ENCODE data around the gene ZRSR2. TPM values are rescaled to one million over a fixed set of nuclear protein-coding genes. Genes with fewer than 3 reads are reported as not detected.
A peak's percentile ranks its signal among the peaks of the same experiment; 100 is the strongest.
"Not testable (repeated sequence)": the region's sequence is repeated elsewhere in the genome, so short reads cannot be mapped to it uniquely, and the experiment has no call there.

Gene ZRSR2
- total RNA-seq, 1 donor from 2014 or later, result 6.8 TPM

GRCh38 chrX:15785176-15785750 lies 5.0 kb upstream of the ZRSR2 start:
- intact Hi-C loops (cut with DNase I), result no loop called here
- ATAC-seq (ENCODE audit: poor library complexity) (no peak), DNase-seq (no peak)

- peak; percentile 39 for DNase-seq
- no peak for ATAC-seq (ENCODE audit: poor library complexity)
- intact Hi-C loops (cut with DNase I), result no loop called here
Measured at GRCh38 chrX:15786915-15787314, 3.4 kb upstream of the ZRSR2 start.

- DNase-seq, result no peak
- ATAC-seq (ENCODE audit: poor library complexity), result peak; percentile 40
- intact Hi-C loops (cut with DNase I), result no loop called here
Measured at GRCh38 chrX:15790769-15791290, 546 bp downstream of the ZRSR2 start.

- intact Hi-C loops (cut with DNase I), result no loop called here
- ATAC-seq (ENCODE audit: poor library complexity) (no peak), DNase-seq (no peak)
Measured at GRCh38 chrX:15797707-15798106, 7.4 kb downstream of the ZRSR2 start.

GRCh38 chrX:15804563-15804962 lies 14.3 kb downstream of the ZRSR2 start:
- intact Hi-C loops (cut with DNase I), result no loop called here
- DNase-seq (no peak), ATAC-seq (ENCODE audit: poor library complexity) (peak; percentile 18)

- ATAC-seq (ENCODE audit: poor library complexity) (no peak), DNase-seq (no peak)
- intact Hi-C loops (cut with DNase I), result no loop called here
Measured at GRCh38 chrX:15808254-15808653, 18.0 kb downstream of the ZRSR2 start.

GRCh38 chrX:15812192-15812938 lies 22.1 kb downstream of the ZRSR2 start:
- ATAC-seq (ENCODE audit: poor library complexity), result no peak
- intact Hi-C loops (cut with DNase I), result no loop called here
- DNase-seq, result no peak

- ATAC-seq (ENCODE audit: poor library complexity) (no peak), DNase-seq (no peak)
- intact Hi-C loops (cut with DNase I), result no loop called here
Measured at GRCh38 chrX:15813416-15813815, 23.1 kb downstream of the ZRSR2 start.

- no peak for DNase-seq
- intact Hi-C loops (cut with DNase I), result no loop called here
- no peak for ATAC-seq (ENCODE audit: poor library complexity)
Measured at GRCh38 chrX:15814771-15815365, 24.6 kb downstream of the ZRSR2 start.

- intact Hi-C loops (cut with DNase I), result no loop called here
- ATAC-seq (ENCODE audit: poor library complexity) (peak; percentile 82), DNase-seq (no peak)
Measured at GRCh38 chrX:15815779-15816437, 25.6 kb downstream of the ZRSR2 start.

- ATAC-seq (ENCODE audit: poor library complexity) (no peak), DNase-seq (no peak)
- intact Hi-C loops (cut with DNase I), result no loop called here
Measured at GRCh38 chrX:15816438-15816809, 26.1 kb downstream of the ZRSR2 start.

GRCh38 chrX:15816886-15817285 lies 26.6 kb downstream of the ZRSR2 start:
- DNase-seq, result no peak
- intact Hi-C loops (cut with DNase I), result no loop called here
- ATAC-seq (ENCODE audit: poor library complexity), result no peak

- intact Hi-C loops (cut with DNase I), result no loop called here
- DNase-seq (no peak), ATAC-seq (ENCODE audit: poor library complexity) (no peak)
Measured at GRCh38 chrX:15820106-15821073, 30.1 kb downstream of the ZRSR2 start.

GRCh38 chrX:15822922-15823321 lies 32.6 kb downstream of the ZRSR2 start:
- DNase-seq, result no peak
- ATAC-seq (ENCODE audit: poor library complexity), result no peak
- intact Hi-C loops (cut with DNase I), result no loop called here

GRCh38 chrX:15825936-15826335 lies 35.7 kb downstream of the ZRSR2 start:
- DNase-seq (no peak), ATAC-seq (ENCODE audit: poor library complexity) (no peak)
- intact Hi-C loops (cut with DNase I), result no loop called here

- intact Hi-C loops (cut with DNase I), result no loop called here
- ATAC-seq (ENCODE audit: poor library complexity), result no peak
- no peak for DNase-seq
Measured at GRCh38 chrX:15829217-15829616, 38.9 kb downstream of the ZRSR2 start.

GRCh38 chrX:15831347-15831746 lies 41.1 kb downstream of the ZRSR2 start:
- DNase-seq; intact Hi-C loops (cut with DNase I); ATAC-seq (ENCODE audit: poor library complexity): not testable (repeated sequence)

- no peak for DNase-seq
- no peak for ATAC-seq (ENCODE audit: poor library complexity)
- intact Hi-C loops (cut with DNase I), result no loop called here
Measured at GRCh38 chrX:15834053-15834452, 43.8 kb downstream of the ZRSR2 start.

Measured in Right ventricle myocardium superior (tissue), 1 donor.